Lung (tissue), 12 donors: ENCODE measurements around the gene PHYHIPL. TPM values are rescaled to one million over a fixed set of nuclear protein-coding genes. Genes with fewer than 3 reads are reported as not detected.

Experiments
- ATAC-seq: fragments of 200-7000 bp; cut with Tn5 transposase; one replicate; pipeline ENCODE4 v1.9.1; 2020; ENCODE audit warnings: moderate number of reproducible peaks; ENCODE audit not compliant: insufficient read depth, low FRiP score
- DNase-seq, 3 donors: peaks; one replicate each; pipeline ENCODE4 v3.0.0-alpha.2; 2013 to 2017
- H3K27ac ChIP-seq, 2 donors: one replicate each; pipeline ENCODE4 v1.5.1; 2013; ENCODE audit warnings: mild to moderate bottlenecking in 2 of 2, moderate library complexity in 2 of 2, control low read depth in 1 of 2, inconsistent platforms in 1 of 2, low read depth in 1 of 2, low read length in 1 of 2
- H3K27me3 ChIP-seq, 3 donors: one replicate each; pipeline ENCODE4 v1.5.1; 2013; ENCODE audit warnings: low read length in 2 of 3; ENCODE audit not compliant: control insufficient read depth in 3 of 3, insufficient read depth in 3 of 3
- H3K36me3 ChIP-seq, 4 donors: one replicate each; pipeline ENCODE4 v1.5.1; 2013; ENCODE audit warnings: low read length in 4 of 4, mild to moderate bottlenecking in 1 of 4, moderate library complexity in 1 of 4; ENCODE audit not compliant: control insufficient read depth in 4 of 4, insufficient read depth in 4 of 4
- H3K4me1 ChIP-seq, 5 donors: one replicate each; pipeline ENCODE4 v1.5.1; 2013; ENCODE audit warnings: low read length in 5 of 5, mild to moderate bottlenecking in 2 of 5, moderate library complexity in 1 of 5; ENCODE audit not compliant: control insufficient read depth in 5 of 5, insufficient read depth in 5 of 5
- H3K4me3 ChIP-seq: one replicate; pipeline ENCODE4 v1.5.1; 2013; ENCODE audit warnings: mild to moderate bottlenecking, control low read depth, moderate library complexity
- H3K9ac ChIP-seq, 2 donors: one replicate each; pipeline ENCODE4 v1.5.1; 2013; ENCODE audit warnings: low read length in 2 of 2, control low read depth in 1 of 2; ENCODE audit not compliant: insufficient read depth in 1 of 2
- H3K9me3 ChIP-seq, 4 donors: one replicate each; pipeline ENCODE4 v1.5.1; 2013; ENCODE audit warnings: low read length in 3 of 4, mild to moderate bottlenecking in 1 of 4, moderate library complexity in 1 of 4; ENCODE audit not compliant: control insufficient read depth in 4 of 4, insufficient read depth in 3 of 4
- CTCF ChIP-seq: IDR thresholded peaks from 2 replicates; pipeline ENCODE4 v1.5.1; 2012; ENCODE audit warnings: mild to moderate bottlenecking; ENCODE audit errors: control extremely low read depth, extremely low read depth
- WGBS, 2 donors: extraction: QIAGEN DNeasy Blood & Tissue Kit; methylation state at CpG; one replicate each; pipeline ENCODE4 v1.1.7; 2013; 5-methylcytosine and 5-hydroxymethylcytosine counted together
- polyA plus RNA-seq, 2 donors: library from polyadenylated mRNA; stranded (reverse); fragments of 200-250 nt; gene quantifications; one replicate each; pipeline ENCODE4 v1.2.1, GENCODE V29; 2013
- total RNA-seq, 2 donors: library from RNA; depleted of rRNA in 1 of 2; stranded (reverse); fragments of >200 nt in 1 of 2; gene quantifications; one replicate each; pipeline ENCODE4 v1.2.1, GENCODE V29; 2014 to 2021
- donor health status: control.
- donor health status: control.
- donor health status: Bipolar disorder and iron deficiency.
- donor health status: healthy.
- donor health status: DM: yes; HTN: yes; CAD: no.

PHYHIPL gene
- total and polyA plus RNA-seq, 4 donors = 0.02 to 0.25 (median 0.08) TPM

GRCh38 chr10:59269651-59270050 lies 93.2 kb downstream of the PHYHIPL start:
- peaks cover 0 to 47% (median 13%) of the 10 kb centered on the region in 5 donors for H3K4me1 ChIP-seq
- no peak overlapping the region for H3K9ac ChIP-seq
- TF ChIP-seq CTCF = no peak
- no peak overlapping the region for H3K4me3 ChIP-seq
- ATAC-seq (no peak), DNase-seq (peak; percentile 65 to 96 (median 92))
- peak overlapping the region in 1 of 2 donors; percentile 52 for H3K27ac ChIP-seq
- 80 to 85% methylated on average over 6 of the region's 6 CpGs for WGBS, 2 donors
- no peaks in the 10 kb centered on the region for H3K9me3 ChIP-seq
- H3K27me3 ChIP-seq = no peaks in the 10 kb centered on the region
- H3K36me3 ChIP-seq = peaks cover 0 to 14% (median 2%) of the 10 kb centered on the region in 4 donors

GRCh38 chr10:59270492-59270891 lies 94.0 kb downstream of the PHYHIPL start:
- Histone ChIP-seq H3K4me1 (peaks cover 0 to 47% (median 13%) of the 10 kb centered on the region in 5 donors), H3K27me3 (no peaks in the 10 kb centered on the region), H3K9me3 (no peaks in the 10 kb centered on the region), H3K4me3 (no peak overlapping the region), H3K27ac (no peak overlapping the region), H3K36me3 (peaks cover 0 to 14% (median 2%) of the 10 kb centered on the region in 4 donors), H3K9ac (no peak overlapping the region)
- ATAC-seq = no peak
- WGBS, 2 donors = 79 to 81% methylated on average over 3 of the region's 3 CpGs
- TF ChIP-seq CTCF = no peak
- peak in 2 of 3 donors; percentile 72 to 73 for DNase-seq

- Histone ChIP-seq H3K4me3 (no peak overlapping the region), H3K36me3 (peaks cover 0 to 14% (median 2%) of the 10 kb centered on the region in 4 donors), H3K27me3 (no peaks in the 10 kb centered on the region), H3K9ac (no peak overlapping the region), H3K27ac (no peak overlapping the region), H3K9me3 (no peaks in the 10 kb centered on the region), H3K4me1 (peaks cover 0 to 47% (median 13%) of the 10 kb centered on the region in 5 donors)
- no peak for TF ChIP-seq CTCF
- ATAC-seq = no peak
- WGBS, 2 donors = 73 to 82% methylated on average over 4 of the region's 4 CpGs
- peak in 1 of 3 donors; percentile 15 for DNase-seq
These were observed 94.7 kb downstream of the PHYHIPL start for GRCh38 chr10:59271160-59271559.

- Histone ChIP-seq H3K9me3 (no peaks in the 10 kb centered on the region), H3K27ac (no peak overlapping the region), H3K36me3 (peaks cover 0 to 12% (median under 1%) of the 10 kb centered on the region in 4 donors), H3K4me1 (peaks cover 0 to 47% (median 13%) of the 10 kb centered on the region in 5 donors), H3K9ac (no peak overlapping the region), H3K27me3 (no peaks in the 10 kb centered on the region), H3K4me3 (no peak overlapping the region)
- DNase-seq = no peak
- no peak for TF ChIP-seq CTCF
- no peak for ATAC-seq
These were observed 95.6 kb downstream of the PHYHIPL start for GRCh38 chr10:59272061-59272460.
